ENCODE measurements around the gene NCOA6.
"Not testable (repeated sequence)": the region's sequence is repeated elsewhere in the genome, so short reads cannot be mapped to it uniquely, and the experiment has no call there.

NCOA6 gene

GRCh38 chr20:34732523-34732922 is 92.9 kb downstream of the NCOA6 start:
- no peaks in the 10 kb centered on the region for H3K27me3 ChIP-seq (replicated peaks; ENCODE audit: insufficient read depth, low read length)
- H4K20me1 ChIP-seq (ENCODE audit: insufficient read depth, low read length), result no peaks in the 10 kb centered on the region
- H3K9ac ChIP-seq (ENCODE audit: low read length), result no peak overlapping the region
- H3K4me2 ChIP-seq (ENCODE audit: low read depth, low read length), result no peak overlapping the region
- no peak overlapping the region for H3K27ac ChIP-seq (ENCODE audit: low read length)
- H3K4me3 ChIP-seq (ENCODE audit: low read length), result no peak overlapping the region
- TF ChIP-seq EZH2 (optimal IDR thresholded peaks at IDR 0.05; ENCODE audit: low read depth, low read length) (no peak), CTCF (IDR thresholded peaks at IDR 0.05; ENCODE audit: low read length) (no peak), EZH2phosphoT487 (IDR thresholded peaks at IDR 0.05; ENCODE audit: low read length) (no peak)
- H3K36me3 ChIP-seq (replicated peaks; ENCODE audit: insufficient read depth, low read length), result no peaks in the 10 kb centered on the region
- no peaks in the 10 kb centered on the region for H3K9me3 ChIP-seq (replicated peaks; ENCODE audit: insufficient read depth, low read length)
- H3K9me2 ChIP-seq (replicated peaks; ENCODE audit: insufficient read depth, low read length), result no peaks in the 10 kb centered on the region
- no peaks in the 10 kb centered on the region for H3F3A ChIP-seq (ENCODE audit: insufficient read depth, low read length)
- no peaks in the 10 kb centered on the region for H3K4me1 ChIP-seq (ENCODE audit: low read length)
- no peak overlapping the region for H2AFZ ChIP-seq (ENCODE audit: low read length)
- H3K79me2 ChIP-seq (ENCODE audit: low read length), result no peaks in the 10 kb centered on the region
- no peak for DNase-seq

GRCh38 chr20:34729416-34729815 is 96.0 kb downstream of the NCOA6 start:
- Histone ChIP-seq H3K4me1 (ENCODE audit: low read length) (no peaks in the 10 kb centered on the region), H3K9me3 (replicated peaks; ENCODE audit: insufficient read depth, low read length) (no peaks in the 10 kb centered on the region), H3K4me2 (ENCODE audit: low read depth, low read length) (no peak overlapping the region), H3K27me3 (replicated peaks; ENCODE audit: insufficient read depth, low read length) (no peaks in the 10 kb centered on the region), H3K4me3 (ENCODE audit: low read length) (no peak overlapping the region), H2AFZ (ENCODE audit: low read length) (no peak overlapping the region), H3F3A (ENCODE audit: insufficient read depth, low read length) (no peaks in the 10 kb centered on the region), H3K36me3 (replicated peaks; ENCODE audit: insufficient read depth, low read length) (no peaks in the 10 kb centered on the region), H4K20me1 (ENCODE audit: insufficient read depth, low read length) (no peaks in the 10 kb centered on the region), H3K9ac (ENCODE audit: low read length) (no peak overlapping the region), H3K27ac (ENCODE audit: low read length) (no peak overlapping the region), H3K79me2 (ENCODE audit: low read length) (no peaks in the 10 kb centered on the region), H3K9me2 (replicated peaks; ENCODE audit: insufficient read depth, low read length) (no peaks in the 10 kb centered on the region)
- no peak for DNase-seq
- TF ChIP-seq EZH2 (optimal IDR thresholded peaks at IDR 0.05; ENCODE audit: low read depth, low read length), result no peak
- no peak for TF ChIP-seq EZH2phosphoT487 (IDR thresholded peaks at IDR 0.05; ENCODE audit: low read length)
- no peak for TF ChIP-seq CTCF (IDR thresholded peaks at IDR 0.05; ENCODE audit: low read length)

GRCh38 chr20:34724172-34724571 is 101.3 kb downstream of the NCOA6 start:
- no peak for DNase-seq
- peaks cover 13% of the 10 kb centered on the region for H3K4me1 ChIP-seq (ENCODE audit: low read length)
- no peak overlapping the region for H3K9ac ChIP-seq (ENCODE audit: low read length)
- TF ChIP-seq EZH2 (optimal IDR thresholded peaks at IDR 0.05; ENCODE audit: low read depth, low read length) (no peak), EZH2phosphoT487 (IDR thresholded peaks at IDR 0.05; ENCODE audit: low read length) (no peak), CTCF (IDR thresholded peaks at IDR 0.05; ENCODE audit: low read length) (no peak)
- no peaks in the 10 kb centered on the region for H3K9me2 ChIP-seq (replicated peaks; ENCODE audit: insufficient read depth, low read length)
- no peaks in the 10 kb centered on the region for H3K27me3 ChIP-seq (replicated peaks; ENCODE audit: insufficient read depth, low read length)
- H3K4me3 ChIP-seq (ENCODE audit: low read length), result no peak overlapping the region
- H2AFZ ChIP-seq (ENCODE audit: low read length), result no peak overlapping the region
- H3K4me2 ChIP-seq (ENCODE audit: low read depth, low read length), result no peak overlapping the region
- H3K27ac ChIP-seq (ENCODE audit: low read length), result no peak overlapping the region
- H3F3A ChIP-seq (ENCODE audit: insufficient read depth, low read length), result no peaks in the 10 kb centered on the region; the same call in 1 of the 2 replicates
- no peaks in the 10 kb centered on the region for H4K20me1 ChIP-seq (ENCODE audit: insufficient read depth, low read length)
- no peaks in the 10 kb centered on the region for H3K79me2 ChIP-seq (ENCODE audit: low read length)
- no peaks in the 10 kb centered on the region for H3K36me3 ChIP-seq (replicated peaks; ENCODE audit: insufficient read depth, low read length)
- H3K9me3 ChIP-seq (replicated peaks; ENCODE audit: insufficient read depth, low read length), result no peaks in the 10 kb centered on the region

- H3K79me2 ChIP-seq (ENCODE audit: low read length); DNase-seq; H2AFZ ChIP-seq (ENCODE audit: low read length); H3K36me3 ChIP-seq (replicated peaks; ENCODE audit: insufficient read depth, low read length); H3K27ac ChIP-seq (ENCODE audit: low read length); H3K4me3 ChIP-seq (ENCODE audit: low read length); H3K4me2 ChIP-seq (ENCODE audit: low read depth, low read length); H4K20me1 ChIP-seq (ENCODE audit: insufficient read depth, low read length); H3K9me2 ChIP-seq (replicated peaks; ENCODE audit: insufficient read depth, low read length); H3K27me3 ChIP-seq (replicated peaks; ENCODE audit: insufficient read depth, low read length); H3K9me3 ChIP-seq (replicated peaks; ENCODE audit: insufficient read depth, low read length); H3K9ac ChIP-seq (ENCODE audit: low read length); H3F3A ChIP-seq (ENCODE audit: insufficient read depth, low read length): not testable (repeated sequence)
- H3K4me1 ChIP-seq (ENCODE audit: low read length), result peaks cover 16% of the 10 kb centered on the region
Observed at GRCh38 chr20:34722560-34722959, 102.9 kb downstream of the NCOA6 start.

Measured in MM.1S (cell line).